ENCODE data around the gene TEX38.
"Not testable (repeated sequence)": the region's sequence is repeated elsewhere in the genome, so short reads cannot be mapped to it uniquely, and the experiment has no call there.

TEX38 gene

DNA sequence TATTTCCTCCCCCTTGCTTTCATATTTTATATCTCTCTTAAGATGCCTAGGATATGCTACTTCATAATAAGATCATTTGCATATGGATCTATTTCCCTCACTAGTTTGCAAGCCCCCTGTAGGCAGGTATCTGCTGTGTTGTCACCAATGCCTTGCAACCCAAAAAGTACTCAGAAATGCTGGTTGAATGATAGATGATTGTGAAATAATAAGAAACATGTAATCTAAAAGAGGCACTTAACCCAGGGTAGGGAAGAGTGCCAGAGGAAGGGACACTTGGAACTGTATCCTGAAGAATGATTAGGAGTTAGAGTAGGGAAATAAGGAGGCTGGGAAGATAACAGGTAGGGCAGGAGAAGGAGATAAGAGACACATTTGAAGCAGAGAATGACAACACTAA lies 15.8 kb upstream of the TEX38 start:
- DNase-seq (ENCODE audit: low spot score), result no peak

DNA sequence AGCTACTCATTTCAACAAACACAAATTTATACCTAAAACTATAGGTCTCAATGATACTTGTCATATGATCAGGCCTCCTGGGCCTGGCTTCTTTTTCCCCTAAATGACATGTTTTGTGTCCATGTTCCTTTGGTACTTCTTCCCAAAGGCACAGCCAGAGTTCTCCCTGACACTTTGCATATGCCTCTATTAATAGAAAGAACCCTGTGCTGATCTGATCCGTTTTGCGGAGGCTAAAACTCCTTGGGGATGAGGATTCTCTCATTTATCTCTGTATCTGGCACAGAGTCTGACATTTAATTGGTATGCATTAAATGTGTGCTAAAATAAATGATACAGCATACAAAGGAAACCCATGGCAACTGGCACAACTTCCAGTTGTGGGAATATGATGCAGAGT lies 15.0 kb upstream of the TEX38 start:
- peak; percentile 34 for DNase-seq (ENCODE audit: low spot score)

- no peak for DNase-seq (ENCODE audit: low spot score)
Observed at GRCh38 chr1:46657775-46658174, 13.9 kb upstream of the TEX38 start.

GRCh38 chr1:46659307-46659870 lies 12.3 kb upstream of the TEX38 start:
- DNase-seq (ENCODE audit: low spot score), result no peak

- DNase-seq (ENCODE audit: low spot score), result not testable (repeated sequence)
Observed at GRCh38 chr1:46660116-46660515, 11.5 kb upstream of the TEX38 start.

DNA sequence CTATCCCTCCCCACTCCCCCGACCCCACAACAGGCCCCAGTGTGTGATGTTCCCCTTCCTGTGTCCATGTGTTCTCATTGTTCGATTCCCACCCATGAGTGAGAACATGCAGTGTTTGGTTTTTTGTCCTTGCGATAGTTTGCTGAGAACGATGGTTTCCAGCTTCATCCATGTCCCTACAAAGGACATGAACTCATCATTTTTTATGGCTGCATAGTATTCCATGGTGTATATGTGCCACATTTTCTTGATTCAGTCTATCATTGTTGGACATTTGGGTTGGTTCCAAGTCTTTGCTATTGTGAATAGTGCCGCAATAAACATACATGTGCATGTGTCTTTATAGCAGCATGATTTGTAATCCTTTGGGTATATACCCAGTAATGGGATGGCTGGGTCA lies 8.7 kb upstream of the TEX38 start:
- not testable (repeated sequence) for DNase-seq (ENCODE audit: low spot score)

GRCh38 chr1:46665983-46666382 lies 5.7 kb upstream of the TEX38 start:
- no peak for DNase-seq (ENCODE audit: low spot score)

GRCh38 chr1:46667782-46668760 lies 3.6 kb upstream of the TEX38 start, which contains the start of gene ATPAF1:
Gene ATPAF1, minus strand, starts transcription at chr1:46668364. Its CDS starts 42 bp downstream, at chr1:46668322.
- DNase-seq (ENCODE audit: low spot score), result peak; percentile 76

DNA sequence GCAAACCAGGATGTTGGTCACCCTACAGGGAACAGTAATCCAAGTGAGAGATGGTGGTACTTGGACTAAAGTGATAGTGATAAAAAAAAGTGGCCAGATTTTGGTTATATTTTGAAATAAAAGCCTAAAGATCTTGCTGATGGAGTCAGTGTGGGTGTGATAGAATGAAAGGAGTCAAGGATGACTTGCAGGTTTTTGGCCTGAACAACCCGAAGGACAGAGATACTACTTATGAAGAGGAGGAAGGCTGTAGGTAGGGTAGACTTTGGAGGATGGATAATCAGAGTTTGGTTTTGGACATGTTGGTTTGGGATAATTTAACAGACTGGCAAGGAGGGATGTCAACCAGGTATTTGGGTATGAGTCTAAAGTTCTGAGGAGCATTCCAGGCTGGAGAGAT lies 1.5 kb upstream of the TEX38 start:
- no peak for DNase-seq (ENCODE audit: low spot score)

- no peak for DNase-seq (ENCODE audit: low spot score)
Observed at GRCh38 chr1:46672696-46673095, 1.0 kb downstream of the TEX38 start.

GRCh38 chr1:46673749-46674182 lies 2.1 kb downstream of the TEX38 start:
- no peak for DNase-seq (ENCODE audit: low spot score)

GRCh38 chr1:46675549-46676314 lies 4.1 kb downstream of the TEX38 start:
- no peak for DNase-seq (ENCODE audit: low spot score)

DNA sequence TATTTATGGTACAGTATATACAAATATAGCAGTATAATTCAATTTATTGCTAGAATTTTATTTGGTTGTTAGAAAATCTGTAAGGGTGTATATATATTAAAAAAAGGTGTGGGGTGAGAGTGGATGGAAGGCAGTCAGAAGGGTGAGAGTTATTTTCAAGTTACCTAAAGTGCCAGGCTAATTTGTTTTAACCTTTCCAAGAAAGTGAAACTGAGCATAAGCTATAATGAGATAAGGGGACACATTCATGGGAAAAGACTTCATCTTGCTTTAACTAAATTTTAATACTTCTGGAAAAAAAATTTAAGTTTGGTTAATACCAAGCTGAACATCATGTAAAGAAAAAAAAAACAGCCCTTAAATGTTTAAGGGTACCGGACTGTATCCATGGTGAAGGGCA lies 4.9 kb downstream of the TEX38 start:
- no peak for DNase-seq (ENCODE audit: low spot score)

DNA sequence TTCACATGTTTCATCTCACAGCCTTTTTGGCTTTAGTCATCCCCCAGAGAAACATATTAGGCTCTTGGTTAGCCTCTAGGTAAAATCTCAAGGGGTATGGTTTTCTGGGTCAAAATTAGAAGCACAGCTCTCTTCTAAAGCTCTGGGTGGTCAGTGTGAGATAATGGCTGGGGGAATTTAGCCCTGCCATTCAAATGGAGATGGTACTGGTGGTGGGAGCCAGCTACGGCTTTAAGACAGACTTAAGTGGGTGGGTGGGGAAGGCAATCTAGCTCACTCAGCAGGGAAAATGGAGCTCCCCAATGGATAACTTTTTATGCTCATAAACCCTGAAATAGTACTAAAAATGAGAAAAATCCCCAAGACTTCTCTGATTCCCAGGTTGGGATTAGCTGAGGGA lies 5.7 kb downstream of the TEX38 start:
- DNase-seq (ENCODE audit: low spot score), result no peak

GRCh38 chr1:46679789-46680573 lies 8.3 kb downstream of the TEX38 start:
- no peak for DNase-seq (ENCODE audit: low spot score)

GRCh38 chr1:46681333-46682034 lies 9.8 kb downstream of the TEX38 start:
- no peak for DNase-seq (ENCODE audit: low spot score)

GRCh38 chr1:46682064-46682463 lies 10.4 kb downstream of the TEX38 start:
- DNase-seq (ENCODE audit: low spot score), result no peak

- no peak for DNase-seq (ENCODE audit: low spot score)
Observed at GRCh38 chr1:46684670-46685069, 13.0 kb downstream of the TEX38 start.

GRCh38 chr1:46686255-46686654 lies 14.6 kb downstream of the TEX38 start:
- DNase-seq (ENCODE audit: low spot score), result no peak

- DNase-seq (ENCODE audit: low spot score), result peak; percentile 32
Observed at GRCh38 chr1:46687093-46687659, 15.5 kb downstream of the TEX38 start.

All from putamen (tissue), 1 donor.